ENCODE results near the gene TUBA3D.
"Not testable (repeated sequence)": the region's sequence is repeated elsewhere in the genome, so short reads cannot be mapped to it uniquely, and the experiment has no call there.

TUBA3D gene

GRCh38 chr2:131475831-131476230 is at the start of gene TUBA3D:
Gene TUBA3D (plus strand): TSS chr2:131476119. CDS start chr2:131476200, 81 bp downstream.
- no peak for DNase-seq (ENCODE audit: low spot score)

- no peak for DNase-seq (ENCODE audit: low spot score)
Measured at GRCh38 chr2:131426727-131427126, 49.2 kb upstream of the TUBA3D start.

- DNase-seq (ENCODE audit: low spot score): no peak
Measured at GRCh38 chr2:131431336-131431735, 44.6 kb upstream of the TUBA3D start.

- DNase-seq (ENCODE audit: low spot score): not testable (repeated sequence)
Measured at GRCh38 chr2:131440742-131441468, 35.0 kb upstream of the TUBA3D start.

- not testable (repeated sequence) for DNase-seq (ENCODE audit: low spot score)
Measured at GRCh38 chr2:131444736-131445514, 31.0 kb upstream of the TUBA3D start.

- DNase-seq (ENCODE audit: low spot score): not testable (repeated sequence)
Measured at GRCh38 chr2:131445515-131445797, 30.5 kb upstream of the TUBA3D start.

- DNase-seq (ENCODE audit: low spot score): no peak
Measured at GRCh38 chr2:131445896-131446295, 30.0 kb upstream of the TUBA3D start.

GRCh38 chr2:131447981-131448380 is 27.9 kb upstream of the TUBA3D start:
- not testable (repeated sequence) for DNase-seq (ENCODE audit: low spot score)

- DNase-seq (ENCODE audit: low spot score): not testable (repeated sequence)
Measured at GRCh38 chr2:131451265-131451949, 24.5 kb upstream of the TUBA3D start.

- not testable (repeated sequence) for DNase-seq (ENCODE audit: low spot score)
Measured at GRCh38 chr2:131454914-131455313, 21.0 kb upstream of the TUBA3D start.

- DNase-seq (ENCODE audit: low spot score): not testable (repeated sequence)
Measured at GRCh38 chr2:131467722-131468121, 8.2 kb upstream of the TUBA3D start.

GRCh38 chr2:131470944-131471343 is 5.0 kb upstream of the TUBA3D start:
- DNase-seq (ENCODE audit: low spot score): not testable (repeated sequence)

GRCh38 chr2:131471624-131472023 is 4.3 kb upstream of the TUBA3D start:
- DNase-seq (ENCODE audit: low spot score): not testable (repeated sequence)

- not testable (repeated sequence) for DNase-seq (ENCODE audit: low spot score)
Measured at GRCh38 chr2:131473266-131473665, 2.7 kb upstream of the TUBA3D start.

GRCh38 chr2:131476363-131476762 is 444 bp downstream of the TUBA3D start:
- not testable (repeated sequence) for DNase-seq (ENCODE audit: low spot score)

- not testable (repeated sequence) for DNase-seq (ENCODE audit: low spot score)
Measured at GRCh38 chr2:131477227-131477626, 1.3 kb downstream of the TUBA3D start.

- DNase-seq (ENCODE audit: low spot score): not testable (repeated sequence)
Measured at GRCh38 chr2:131478074-131478849, 2.3 kb downstream of the TUBA3D start.

- DNase-seq (ENCODE audit: low spot score): not testable (repeated sequence)
Measured at GRCh38 chr2:131478850-131479461, 3.0 kb downstream of the TUBA3D start.

GRCh38 chr2:131480351-131480750 is 4.4 kb downstream of the TUBA3D start:
- not testable (repeated sequence) for DNase-seq (ENCODE audit: low spot score)

GRCh38 chr2:131482506-131483155 is 6.7 kb downstream of the TUBA3D start:
- not testable (repeated sequence) for DNase-seq (ENCODE audit: low spot score)

All from RKO (cell line).